GM12874 (cell line): Measurements from ENCODE around the gene DIO1.

ENCODE experiments used
- TF ChIP-seq, protein P1 (sequence below): IDR thresholded peaks from 2 replicates; pipeline ENCODE4 v1.5.1; 2011; ENCODE audit warnings: low read depth, mild to moderate bottlenecking, control low read depth, low read length, moderate library complexity; ENCODE audit not compliant: insufficient read depth

The DIO1 gene

GRCh38 chr1:53893999-53894636 is at the start of gene DIO1:
Gene DIO1 (plus strand): TSS chr1:53894187. CDS start chr1:53894211, 24 bp downstream.
- TF ChIP-seq, protein P1, sequence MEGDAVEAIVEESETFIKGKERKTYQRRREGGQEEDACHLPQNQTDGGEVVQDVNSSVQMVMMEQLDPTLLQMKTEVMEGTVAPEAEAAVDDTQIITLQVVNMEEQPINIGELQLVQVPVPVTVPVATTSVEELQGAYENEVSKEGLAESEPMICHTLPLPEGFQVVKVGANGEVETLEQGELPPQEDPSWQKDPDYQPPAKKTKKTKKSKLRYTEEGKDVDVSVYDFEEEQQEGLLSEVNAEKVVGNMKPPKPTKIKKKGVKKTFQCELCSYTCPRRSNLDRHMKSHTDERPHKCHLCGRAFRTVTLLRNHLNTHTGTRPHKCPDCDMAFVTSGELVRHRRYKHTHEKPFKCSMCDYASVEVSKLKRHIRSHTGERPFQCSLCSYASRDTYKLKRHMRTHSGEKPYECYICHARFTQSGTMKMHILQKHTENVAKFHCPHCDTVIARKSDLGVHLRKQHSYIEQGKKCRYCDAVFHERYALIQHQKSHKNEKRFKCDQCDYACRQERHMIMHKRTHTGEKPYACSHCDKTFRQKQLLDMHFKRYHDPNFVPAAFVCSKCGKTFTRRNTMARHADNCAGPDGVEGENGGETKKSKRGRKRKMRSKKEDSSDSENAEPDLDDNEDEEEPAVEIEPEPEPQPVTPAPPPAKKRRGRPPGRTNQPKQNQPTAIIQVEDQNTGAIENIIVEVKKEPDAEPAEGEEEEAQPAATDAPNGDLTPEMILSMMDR: no peak

DNA sequence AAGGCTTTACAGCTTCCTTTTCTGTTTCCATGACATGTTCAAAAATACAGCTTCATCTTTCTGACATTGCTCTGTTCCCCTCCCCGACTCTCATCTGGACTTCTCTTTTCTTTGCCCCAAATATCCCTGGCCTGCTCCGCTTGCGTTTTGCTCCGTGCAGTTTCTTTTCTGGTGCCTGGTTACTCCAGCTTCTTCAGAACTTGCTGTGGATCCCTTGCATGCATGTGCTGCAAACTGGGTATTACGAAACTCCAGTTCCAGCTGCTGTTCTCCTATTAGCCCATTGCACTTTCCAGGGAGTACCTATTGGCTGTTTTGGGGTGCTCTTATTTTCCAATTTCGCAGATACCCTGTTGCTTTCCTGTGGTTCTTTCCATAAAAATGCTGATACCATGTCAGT is 46.0 kb upstream of the DIO1 start:
- TF ChIP-seq, protein P1: no peak

- TF ChIP-seq, protein P1: no peak
These were observed 43.8 kb upstream of the DIO1 start for GRCh38 chr1:53850082-53850673.

DNA sequence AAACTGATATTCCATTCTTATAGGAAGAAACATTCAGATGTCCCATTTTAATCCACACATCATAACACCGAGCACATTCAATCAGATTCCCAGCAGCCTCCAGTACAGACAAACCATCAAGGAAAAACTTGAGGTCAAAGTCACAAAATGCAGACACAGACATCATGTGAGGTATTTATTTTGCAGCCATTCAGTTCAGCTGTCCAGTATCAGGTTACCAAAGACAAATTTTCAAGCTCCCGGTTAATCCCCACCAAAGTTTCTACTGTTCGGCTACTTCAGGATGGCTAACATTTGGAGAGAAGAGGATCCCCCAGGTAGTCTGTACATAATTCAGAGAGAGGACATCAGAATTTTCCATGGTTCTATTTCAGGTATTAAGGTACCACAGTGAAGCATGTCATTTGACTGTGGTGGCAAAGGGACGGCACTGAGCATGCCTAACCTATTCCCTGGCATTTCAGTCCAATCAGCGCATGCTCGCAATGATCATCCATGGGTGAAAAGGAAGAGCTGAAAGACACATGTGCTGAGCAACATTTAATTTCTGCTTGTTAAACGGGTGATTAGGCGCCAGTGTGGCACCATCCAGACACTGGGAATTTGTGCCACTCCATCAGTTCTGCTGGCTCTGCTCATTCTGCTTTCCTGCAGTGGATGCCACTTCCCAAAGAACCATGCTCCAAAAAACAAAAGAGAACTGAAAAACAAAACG is 42.3 kb upstream of the DIO1 start:
- TF ChIP-seq, protein P1: no peak

DNA sequence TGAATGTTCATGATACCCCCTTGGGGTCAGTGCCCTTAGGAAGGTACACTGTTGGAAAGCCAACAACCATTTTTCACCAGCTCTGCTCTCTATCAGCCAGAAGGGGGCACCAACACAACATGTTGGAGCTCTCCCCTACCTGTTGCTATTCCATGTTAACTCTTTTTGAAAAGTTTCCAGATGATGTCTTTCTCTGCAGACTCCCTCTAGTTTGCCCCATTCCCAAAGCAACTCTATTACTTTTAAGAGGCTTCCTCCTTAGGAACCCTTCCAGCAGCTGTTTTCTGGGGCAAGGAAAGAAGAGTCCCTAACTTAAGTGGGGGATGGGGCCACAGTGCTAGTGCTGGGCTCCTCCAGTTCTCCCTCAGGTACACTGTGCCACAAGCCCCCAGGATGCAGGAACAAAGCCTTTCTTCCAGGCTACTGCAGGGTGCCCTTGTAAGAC is 33.0 kb upstream of the DIO1 start:
- TF ChIP-seq, protein P1: peak; percentile 86

DNA sequence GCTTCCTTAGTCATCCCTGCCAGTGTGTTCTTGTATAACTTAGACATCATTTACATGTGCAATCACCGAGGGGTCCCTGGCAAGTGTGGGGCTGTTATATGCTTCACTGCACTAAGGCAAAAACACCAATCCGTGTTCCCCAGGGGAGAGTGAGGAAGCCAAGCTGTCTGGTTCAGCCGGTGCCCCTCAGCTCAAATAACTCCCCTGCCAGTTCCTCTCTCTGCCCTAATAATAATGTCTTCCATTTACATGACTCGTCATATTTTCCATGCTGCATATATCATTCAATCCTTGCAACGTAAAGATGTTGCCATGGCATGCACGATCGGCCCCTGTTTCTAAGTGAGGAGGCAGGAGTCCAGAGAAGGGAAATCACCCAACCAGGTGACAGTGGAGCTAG is 31.5 kb upstream of the DIO1 start:
- TF ChIP-seq, protein P1: no peak

DNA sequence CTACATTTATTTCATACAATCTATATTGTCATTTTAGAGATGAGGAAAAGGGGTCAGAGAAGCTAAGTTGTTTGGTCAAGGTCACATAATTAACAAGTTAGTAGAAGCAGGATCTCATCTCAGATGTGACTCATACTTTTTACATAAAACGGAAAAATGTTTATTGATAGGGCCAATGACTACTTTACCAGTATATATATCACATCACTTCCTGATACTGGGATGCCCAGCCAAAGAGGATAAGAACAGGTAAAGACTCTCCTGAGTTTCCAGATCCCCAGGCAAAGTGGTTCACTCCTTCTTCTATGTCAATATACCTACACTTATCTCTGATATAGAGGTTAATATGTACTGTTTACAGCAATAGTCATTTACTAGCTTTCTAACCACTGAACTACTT is 25.4 kb upstream of the DIO1 start:
- TF ChIP-seq, protein P1: no peak
